HG02885 (cell line): ENCODE measurements around the gene PHETA2.
"Not testable (repeated sequence)": the region's sequence is repeated elsewhere in the genome, so short reads cannot be mapped to it uniquely, and the experiment has no call there.

ENCODE experiments used
- ATAC-seq: cut with Tn5 transposase; IDR thresholded peaks from one replicate; pipeline ENCODE4 v1.9.1; 2021; ENCODE audit warnings: mild to moderate bottlenecking; ENCODE audit not compliant: unreplicated experiment, poor library complexity

PHETA2 gene

DNA sequence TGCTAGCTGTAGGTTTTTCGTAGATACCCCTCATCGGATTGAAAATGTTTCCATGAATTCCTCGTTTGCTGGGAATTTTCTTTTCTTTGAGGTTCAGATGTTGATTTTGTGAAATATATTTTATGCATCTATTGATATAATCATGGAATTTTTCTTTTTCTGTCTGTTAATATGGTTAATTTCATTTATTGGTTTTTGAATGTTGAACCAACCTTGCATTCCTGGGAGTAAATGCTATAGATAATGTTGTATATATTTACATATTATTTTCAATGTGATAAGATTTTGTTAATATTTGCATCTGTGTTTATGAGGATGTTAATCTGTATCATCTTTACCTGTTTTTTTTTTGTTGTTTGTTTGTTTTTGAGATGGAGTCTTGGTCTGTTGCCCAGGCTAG is 27.2 kb downstream of the PHETA2 start:
- ATAC-seq = no peak

DNA sequence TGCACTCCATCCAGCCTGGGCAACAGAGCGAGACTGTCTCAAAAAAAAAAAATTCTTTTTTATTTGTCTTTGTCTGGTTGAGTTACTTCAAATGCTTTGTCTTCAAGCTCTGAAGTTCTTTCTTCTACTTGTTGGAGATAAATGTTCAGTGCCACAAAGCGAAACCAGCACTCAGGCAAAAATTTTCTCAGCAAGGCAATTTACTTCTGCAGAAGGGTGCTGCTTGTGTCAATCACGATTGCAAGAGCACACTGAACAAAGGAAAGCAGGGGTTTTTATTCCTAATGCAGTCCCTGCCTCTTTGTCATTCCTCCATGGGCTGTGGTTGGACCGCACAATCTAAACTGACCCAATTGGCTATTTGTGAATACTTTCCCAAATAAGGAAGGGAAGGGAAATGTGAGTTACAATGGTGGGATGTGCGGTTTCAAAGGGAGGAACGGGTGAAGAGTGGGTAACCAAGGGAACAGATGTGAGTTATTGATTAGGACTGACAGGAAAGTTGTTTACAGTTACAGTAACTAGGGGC is 30.3 kb downstream of the PHETA2 start:
- ATAC-seq = not testable (repeated sequence)

DNA sequence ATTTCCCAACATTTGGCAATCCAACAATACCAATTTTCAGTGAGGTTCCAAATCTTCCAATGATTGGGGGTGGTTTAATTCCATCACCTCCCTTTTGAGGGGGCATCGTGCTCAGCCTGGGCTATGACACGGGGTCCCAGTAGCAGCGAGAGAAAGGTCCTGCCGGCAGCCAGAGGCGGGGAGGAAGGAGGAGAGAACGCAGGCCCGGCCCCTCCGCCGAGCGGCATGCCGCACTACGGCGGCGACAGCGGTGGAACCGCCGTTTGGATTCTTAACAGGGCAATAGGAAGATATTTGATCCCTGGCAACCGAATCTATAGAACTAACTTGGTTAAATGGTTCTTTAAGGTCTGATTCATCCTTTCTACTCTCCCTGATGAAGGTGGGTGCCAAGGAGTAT is 34.8 kb downstream of the PHETA2 start:
- ATAC-seq = no peak

DNA sequence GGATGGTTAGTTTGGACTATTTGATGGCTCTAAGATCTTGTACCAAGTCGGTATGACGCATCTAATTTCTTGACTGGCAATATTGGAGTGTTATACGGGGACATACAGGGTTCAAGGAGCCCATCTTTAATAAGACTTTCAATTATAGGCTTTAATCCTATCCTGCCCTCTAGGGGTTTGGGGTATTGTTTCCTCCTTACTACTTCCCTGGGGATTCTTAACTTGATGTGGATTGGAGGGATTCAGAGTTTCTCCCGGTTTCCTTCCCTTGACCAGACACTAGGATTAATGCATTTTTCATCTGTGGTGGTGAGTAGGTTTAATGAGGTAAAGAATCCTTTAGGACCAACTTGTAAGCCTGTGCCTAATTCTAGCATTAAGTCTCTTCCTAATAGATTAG is 37.8 kb downstream of the PHETA2 start:
- no peak for ATAC-seq

DNA sequence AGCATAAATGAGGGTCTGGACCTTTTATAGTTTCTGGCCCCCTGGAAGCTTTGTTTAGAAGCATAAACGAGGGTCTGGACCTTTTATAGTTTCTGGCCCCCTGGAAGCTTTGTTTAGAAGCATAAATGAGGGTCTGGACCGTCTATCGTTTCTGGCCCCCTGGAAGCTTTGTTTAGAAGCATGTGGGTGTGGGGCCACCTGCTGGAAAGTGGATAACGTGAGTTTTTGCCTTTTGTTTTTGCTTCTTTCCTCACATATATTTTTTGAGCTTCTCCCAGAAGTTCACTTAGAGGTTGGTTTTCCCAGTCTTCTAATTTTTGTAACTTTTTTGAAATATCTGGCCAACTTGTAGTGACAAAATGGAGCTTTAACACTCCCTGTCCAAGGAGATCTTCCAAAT is 38.7 kb downstream of the PHETA2 start:
- ATAC-seq = not testable (repeated sequence)

DNA sequence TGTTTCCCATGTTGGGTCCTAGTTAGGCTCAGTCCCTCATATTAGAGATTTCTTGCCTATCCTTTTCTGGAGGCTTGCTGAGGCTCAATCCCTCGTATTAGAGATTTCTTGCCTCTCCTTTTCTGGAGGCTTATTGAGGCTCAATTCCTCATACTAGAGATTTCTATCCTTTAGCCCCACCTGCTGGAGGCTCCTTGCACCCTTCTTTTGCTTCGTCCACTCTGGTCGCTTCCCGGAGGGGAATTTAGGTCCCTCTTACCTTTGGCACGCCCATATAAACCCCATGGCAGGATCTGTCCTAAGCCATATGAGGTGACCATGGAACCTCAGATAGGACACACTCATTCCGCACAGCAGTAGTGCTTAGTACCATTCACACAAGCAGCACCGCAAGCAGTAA is 40.7 kb downstream of the PHETA2 start:
- ATAC-seq = no peak

DNA sequence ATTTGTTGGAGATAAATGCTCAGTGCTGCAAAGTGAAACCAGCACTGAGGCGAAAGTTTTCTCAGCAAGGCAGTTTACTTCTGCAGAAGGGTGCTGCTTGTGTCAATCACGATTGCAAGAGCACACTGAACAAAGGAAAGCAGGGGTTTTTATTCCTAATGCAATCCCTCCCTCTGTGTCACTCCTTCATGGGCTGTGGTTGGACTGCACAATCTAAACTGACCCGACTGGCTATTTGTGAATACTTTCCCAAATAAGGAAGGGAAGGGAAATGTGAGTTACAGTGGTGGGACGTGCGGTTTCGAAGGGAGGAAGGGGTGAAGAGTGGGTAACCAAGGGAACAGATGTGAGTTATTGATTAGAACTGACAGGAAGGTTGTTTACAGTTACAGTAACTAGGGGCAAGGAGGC is 41.4 kb downstream of the PHETA2 start:
- ATAC-seq = not testable (repeated sequence)

DNA sequence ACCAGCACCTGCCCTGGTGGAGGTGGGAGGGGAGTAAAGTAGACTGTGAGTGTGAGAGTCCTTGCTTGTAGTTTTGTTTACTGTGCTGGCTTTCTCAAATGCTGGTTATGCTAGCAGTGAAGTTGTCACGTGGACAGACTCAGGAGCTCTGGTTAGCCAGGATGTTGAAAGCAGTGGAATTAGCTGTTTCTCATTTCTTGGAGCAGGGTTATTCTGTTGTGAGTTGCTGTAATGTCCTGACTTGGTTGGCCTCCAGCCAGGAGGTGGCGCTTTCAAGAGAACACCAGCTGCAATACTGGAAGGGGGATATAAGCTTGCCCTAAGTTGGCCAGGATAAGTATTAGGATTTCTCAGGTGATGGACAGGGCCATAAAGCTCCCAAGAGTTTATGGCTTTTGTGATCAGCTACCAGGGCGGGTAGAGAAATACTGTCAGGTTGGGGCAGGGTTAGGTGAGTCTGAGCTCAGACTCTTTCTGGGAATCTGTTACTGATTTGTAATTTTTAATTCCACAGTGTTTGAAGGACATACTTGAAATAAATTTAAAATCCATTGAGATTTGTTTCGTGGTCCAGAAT is 42.9 kb downstream of the PHETA2 start:
- no peak for ATAC-seq

DNA sequence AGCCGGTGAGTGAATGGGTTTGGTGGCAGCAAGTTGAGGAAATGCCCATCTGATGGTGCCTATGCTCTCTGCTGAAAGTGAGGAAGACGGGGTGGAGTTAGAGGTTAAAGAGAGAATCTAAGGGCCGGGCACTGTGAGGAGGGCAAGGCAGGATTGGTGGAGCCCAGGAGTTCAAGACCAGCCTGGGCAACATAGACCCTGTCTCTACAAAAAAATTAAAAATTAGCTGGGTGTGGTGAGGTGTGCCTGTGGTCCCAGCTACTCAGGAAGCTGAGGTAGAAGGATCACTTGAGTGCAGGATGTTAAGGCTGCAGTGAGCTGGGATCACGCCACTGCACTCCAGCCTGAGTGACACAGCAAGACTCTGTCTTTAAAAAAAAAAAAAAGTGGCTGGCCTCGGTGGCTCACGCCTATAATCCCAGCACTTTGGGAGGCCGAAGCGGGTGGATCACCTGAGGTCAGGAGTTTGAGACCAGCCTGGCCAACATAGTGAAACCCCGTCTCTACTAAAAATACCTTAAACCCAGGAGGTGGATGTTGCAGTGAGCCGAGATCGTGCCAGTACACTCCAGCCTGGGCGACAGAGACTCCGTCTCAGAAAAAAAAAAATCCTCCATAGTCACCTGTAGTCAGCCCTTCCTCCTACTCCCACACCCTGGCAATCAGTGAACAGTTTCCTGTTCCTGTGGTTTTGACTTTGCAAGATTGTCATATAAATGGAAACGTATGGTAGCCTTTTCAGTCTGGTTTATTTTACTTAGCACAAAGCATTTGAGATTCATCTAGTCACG is 46.4 kb downstream of the PHETA2 start:
- not testable (repeated sequence) for ATAC-seq

DNA sequence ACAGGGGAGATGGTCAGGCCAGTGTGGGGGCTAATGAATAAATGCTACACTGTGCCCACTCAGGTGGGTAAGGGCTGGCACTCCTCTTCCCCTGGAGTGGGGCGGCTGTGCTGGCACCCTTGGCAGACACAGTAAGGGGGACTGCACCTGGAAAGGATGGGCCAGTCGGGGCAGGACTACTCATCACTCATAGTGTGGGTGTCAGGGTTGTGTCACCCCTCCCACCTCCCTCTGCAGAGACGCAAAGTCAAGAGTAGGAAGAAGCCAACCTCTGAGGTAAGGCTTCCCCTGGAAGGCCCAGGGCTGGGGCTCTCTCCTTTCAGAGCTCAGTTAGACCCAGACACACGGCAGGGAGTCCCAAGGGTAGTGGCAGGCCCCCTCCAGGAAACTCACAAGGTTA is 49.5 kb downstream of the PHETA2 start:
- ATAC-seq = not testable (repeated sequence)

DNA sequence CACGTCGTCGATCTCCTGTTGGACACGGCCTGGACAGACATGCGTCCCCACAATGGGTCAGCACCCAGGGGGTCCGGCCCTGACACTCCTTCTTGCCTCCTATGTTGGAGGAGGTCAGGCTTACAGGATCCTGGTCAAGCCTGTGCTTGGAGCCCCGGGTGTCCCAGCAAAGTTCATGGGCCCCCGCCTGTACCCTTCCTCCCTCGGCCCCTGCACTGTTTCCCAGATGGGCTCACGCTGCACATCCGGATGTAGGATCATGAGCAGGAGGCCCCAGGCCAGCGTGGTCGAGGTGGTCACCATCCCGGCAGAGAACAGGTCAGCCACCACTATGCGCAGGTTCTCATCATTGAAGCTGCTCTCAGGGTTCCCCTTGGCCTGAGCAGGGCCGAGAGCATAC is 53.6 kb downstream of the PHETA2 start:
- no peak for ATAC-seq

DNA sequence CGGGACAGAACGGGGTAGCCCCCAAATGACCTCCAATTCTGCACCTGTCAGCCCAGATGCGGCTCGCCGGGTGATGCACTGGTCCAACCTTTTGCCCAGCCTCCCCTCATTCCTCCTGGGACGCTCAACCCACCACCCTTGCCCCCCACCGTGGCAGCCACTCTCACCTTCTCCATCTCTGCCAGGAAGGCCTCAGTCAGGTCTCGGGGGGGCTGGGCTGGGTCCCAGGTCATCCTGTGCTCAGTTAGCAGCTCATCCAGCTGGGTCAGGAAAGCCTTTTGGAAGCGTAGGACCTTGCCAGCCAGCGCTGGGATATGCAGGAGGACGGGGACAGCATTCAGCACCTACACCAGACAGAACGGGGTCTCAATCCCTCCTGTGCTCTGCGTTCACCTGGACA is 54.0 kb downstream of the PHETA2 start:
- not testable (repeated sequence) for ATAC-seq
